Measurements from ENCODE around the gene ZNF326. TPM values are rescaled to one million over a fixed set of nuclear protein-coding genes. Genes with fewer than 3 reads are reported as not detected.

Gene ZNF326
- total and polyA plus RNA-seq, 2 of the 4 experiments (the other 2 are of a cell fraction): 4.5 to 17.0 TPM

GRCh38 chr1:90043586-90043985, 48.7 kb downstream of the ZNF326 start:
- no peak overlapping the region for H3K18ac ChIP-seq (ENCODE audit: low read depth, low read length)
- no peak overlapping the region for H3K4me2 ChIP-seq (ENCODE audit: low read depth, low read length)
- intact Hi-C loops (cut with micrococcal nuclease) (no loop called here), dilution Hi-C loops (cut with HindIII; ENCODE audit: low sequenced_read_pairs, unreplicated experiment) (no loop called here), in situ Hi-C loops (cut with MboI; ENCODE audit: low sequenced_read_pairs) (no loop called here)
- no peaks in the 10 kb centered on the region for H4K20me1 ChIP-seq (ENCODE audit: insufficient read depth, low read length)
- no peak overlapping the region for H3K23ac ChIP-seq (ENCODE audit: low read depth, low read length)
- H3K79me1 ChIP-seq (ENCODE audit: low read depth in 1 of 2, low read length in 2 of 2): no peaks in the 10 kb centered on the region
- no peak overlapping the region for H4K8ac ChIP-seq (ENCODE audit: low read depth in 2 of 2, low read length in 2 of 2)
- H2BK120ac ChIP-seq (ENCODE audit: low read depth, low read length): no peak overlapping the region
- CTCF ChIA-PET: no interaction called here
- no peak overlapping the region for H2BK15ac ChIP-seq (ENCODE audit: low read depth, low read length)
- H3K4ac ChIP-seq (ENCODE audit: low read depth, low read length): no peak overlapping the region
- 67% methylated on average over 3 of the region's 4 CpGs; no CpG with 5 or more reads in 1 of the 2 experiments for WGBS, 2 experiments (ENCODE audit: extremely low coverage in 2 of 2, insufficient read length in 1 of 2)
- no peak for DNase-seq
- no peaks in the 10 kb centered on the region for H3K4me1 ChIP-seq (ENCODE audit: control insufficient read depth, insufficient read depth, low read length)
- H2AK5ac ChIP-seq (ENCODE audit: low read depth, low read length): no peak overlapping the region
- H3K27me3 ChIP-seq (ENCODE audit: control insufficient read depth, insufficient read depth, low read length): peaks cover 10% of the 10 kb centered on the region
- no TSS peak for BruUV-seq (replicated peaks)
- POLR2A ChIA-PET (ENCODE audit: unreplicated experiment): no interaction called here
- H3K4me3 ChIP-seq (ENCODE audit: insufficient read depth, low read depth, low read length): no peak overlapping the region
- no peak for ATAC-seq (ENCODE audit: low read depth)
- H2AK9ac ChIP-seq (replicated peaks; ENCODE audit: low read depth, low read length, poor library complexity): no peak overlapping the region
- H4K91ac ChIP-seq (ENCODE audit: insufficient read depth, low read depth, low read length): no peak overlapping the region
- no peak overlapping the region for H3K27ac ChIP-seq (ENCODE audit: insufficient read depth, low read length)
- H3K9ac ChIP-seq (ENCODE audit: low read depth, low read length): no peak overlapping the region
- no peak overlapping the region for H3K14ac ChIP-seq (replicated peaks; ENCODE audit: low read depth, low read length)
- H2BK20ac ChIP-seq (ENCODE audit: low read depth, low read length): no peak overlapping the region
- no peaks in the 10 kb centered on the region for H3K9me3 ChIP-seq (ENCODE audit: control insufficient read depth, insufficient read depth, low read length)
- no peaks in the 10 kb centered on the region for H3K9me1 ChIP-seq (ENCODE audit: insufficient read depth, low read length)
- no peak overlapping the region for H2AFZ ChIP-seq (replicated peaks; ENCODE audit: low read length, poor library complexity)
- H4K5ac ChIP-seq (ENCODE audit: low read depth, low read length): no peak overlapping the region
- no peaks in the 10 kb centered on the region for H3K36me3 ChIP-seq (ENCODE audit: control insufficient read depth, insufficient read depth, low read length)
- no peak overlapping the region for H3K56ac ChIP-seq (ENCODE audit: extremely low read depth, insufficient read depth, low read length)
- H2BK5ac ChIP-seq (ENCODE audit: low read depth, low read length, poor library complexity, severe bottlenecking): no peak overlapping the region
- TF ChIP-seq MAFK (IDR thresholded peaks at IDR 0.05; ENCODE audit: low read depth, low read length) (no peak), RAD21 (IDR thresholded peaks at IDR 0.05; ENCODE audit: low read length) (no peak), USF2 (IDR thresholded peaks at IDR 0.05; ENCODE audit: low read depth, low read length) (no peak), SMC3 (IDR thresholded peaks at IDR 0.05; ENCODE audit: low read depth, low read length) (no peak), CEBPB (IDR thresholded peaks at IDR 0.05; ENCODE audit: low read depth, low read length) (no peak), ELK1 (IDR thresholded peaks at IDR 0.05; ENCODE audit: borderline replicate concordance, low read depth, low read length) (no peak), RCOR1 (IDR thresholded peaks at IDR 0.05; ENCODE audit: insufficient replicate concordance, low read length) (no peak), CHD1 (IDR thresholded peaks at IDR 0.05; ENCODE audit: low read depth, low read length) (no peak), POLR2A (IDR thresholded peaks at IDR 0.05; ENCODE audit: low read depth, low read length) (no peak), MXI1 (IDR thresholded peaks at IDR 0.05; ENCODE audit: borderline replicate concordance, low read depth, low read length) (no peak), FOS (IDR thresholded peaks at IDR 0.05; ENCODE audit: low read depth, low read length) (no peak), CTCF (conservative IDR thresholded peaks at IDR 0.05; ENCODE audit: low read depth, low read length) (no peak), MAZ (IDR thresholded peaks at IDR 0.05; ENCODE audit: borderline replicate concordance, low read depth, low read length) (no peak), BHLHE40 (IDR thresholded peaks at IDR 0.05; ENCODE audit: low read depth, low read length) (no peak), RFX5 (IDR thresholded peaks at IDR 0.05; ENCODE audit: low read depth, low read length) (no peak), NFE2L2 (IDR thresholded peaks at IDR 0.05; ENCODE audit: low read depth, low read length) (no peak)
